WI38 (cell line): ENCODE measurements around the gene SNRNP200.

Experiments used
- H3K4me3 ChIP-seq: 2 replicates; pipeline ENCODE4 v1.5.1; 2011; ENCODE audit warnings: low read depth, mild to moderate bottlenecking, control low read depth, low read length
- CTCF ChIP-seq: IDR thresholded peaks from 2 replicates; pipeline ENCODE4 v1.5.1; 2012; ENCODE audit warnings: low read depth, mild to moderate bottlenecking, control low read depth, low read length

The SNRNP200 gene

GRCh38 chr2:96273763-96274162 lies 31.6 kb downstream of the SNRNP200 start:
- no peak for TF ChIP-seq CTCF
- no peak overlapping the region for H3K4me3 ChIP-seq

DNA sequence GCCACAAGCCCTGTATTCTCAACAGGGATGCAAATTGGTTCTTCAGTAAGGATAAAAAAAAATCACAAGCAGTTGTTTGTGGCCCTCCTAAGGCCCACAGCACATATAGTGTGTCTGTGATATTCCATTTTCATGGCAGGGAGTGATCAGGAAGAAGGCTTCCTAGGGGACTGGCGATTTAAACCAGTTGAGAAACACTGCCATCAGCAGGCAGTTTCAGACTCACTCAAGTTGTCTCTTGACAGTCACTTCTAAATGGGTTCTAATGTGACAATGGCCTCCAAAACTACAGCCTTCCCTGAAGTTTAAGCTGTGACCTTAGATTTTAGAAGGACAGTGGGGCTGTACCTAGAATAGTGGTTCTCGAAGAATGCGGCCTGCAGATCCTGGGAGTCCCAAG lies 33.4 kb downstream of the SNRNP200 start:
- no peak for TF ChIP-seq CTCF
- H3K4me3 ChIP-seq = no peak overlapping the region

DNA sequence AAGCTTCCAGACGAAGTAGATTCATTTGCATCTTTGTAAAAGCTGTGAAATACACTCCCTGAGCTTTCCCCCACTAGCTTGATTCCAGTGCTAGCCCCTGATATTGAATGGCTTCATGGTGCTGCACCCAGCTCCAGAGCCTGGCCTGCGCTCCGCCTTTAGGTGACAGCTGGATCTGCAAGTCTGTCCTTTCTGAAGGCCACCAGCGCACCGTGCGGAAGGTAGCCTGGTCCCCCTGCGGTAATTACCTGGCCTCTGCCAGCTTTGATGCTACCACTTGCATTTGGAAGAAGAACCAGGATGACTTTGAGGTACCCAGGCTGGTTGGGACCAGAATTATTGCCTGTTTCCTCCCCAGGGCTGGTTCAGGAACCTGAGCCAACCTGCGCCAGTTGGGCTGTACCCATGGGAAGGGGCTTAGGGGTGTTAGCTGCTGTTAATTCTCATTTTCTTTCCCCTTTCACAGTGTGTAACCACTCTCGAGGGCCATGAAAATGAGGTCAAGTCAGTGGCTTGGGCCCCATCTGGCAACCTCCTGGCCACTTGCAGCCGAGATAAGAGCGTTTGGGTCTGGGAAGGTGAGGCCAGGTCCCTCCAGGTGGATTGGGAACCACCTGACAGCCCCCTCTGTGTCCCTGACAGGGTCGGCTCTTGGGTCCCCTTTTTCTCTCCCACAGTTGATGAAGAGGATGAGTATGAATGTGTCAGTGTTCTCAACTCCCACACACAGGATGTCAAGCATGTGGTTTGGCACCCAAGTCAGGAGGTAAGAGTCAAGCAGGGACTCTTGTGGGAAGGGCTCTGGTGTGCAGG lies 38.0 kb downstream of the SNRNP200 start:
- H3K4me3 ChIP-seq = peak overlapping the region; percentile 96
- TF ChIP-seq CTCF = peak; percentile 58

- H3K4me3 ChIP-seq = peak within 1 kb of the TSS; percentile 96
- peak; percentile 34; the same call in 1 of the 2 replicates for TF ChIP-seq CTCF
Observed at GRCh38 chr2:96265840-96266679, 39.3 kb downstream of the SNRNP200 start, which contains the start of the genes CIAO1 and TMEM127. Gene CIAO1, plus strand, starts transcription at chr2:96266225. Its CDS starts 126 bp downstream, at chr2:96266351. Gene TMEM127, minus strand, starts transcription at chr2:96265997. Its CDS starts 616 bp downstream, at chr2:96265381.

DNA sequence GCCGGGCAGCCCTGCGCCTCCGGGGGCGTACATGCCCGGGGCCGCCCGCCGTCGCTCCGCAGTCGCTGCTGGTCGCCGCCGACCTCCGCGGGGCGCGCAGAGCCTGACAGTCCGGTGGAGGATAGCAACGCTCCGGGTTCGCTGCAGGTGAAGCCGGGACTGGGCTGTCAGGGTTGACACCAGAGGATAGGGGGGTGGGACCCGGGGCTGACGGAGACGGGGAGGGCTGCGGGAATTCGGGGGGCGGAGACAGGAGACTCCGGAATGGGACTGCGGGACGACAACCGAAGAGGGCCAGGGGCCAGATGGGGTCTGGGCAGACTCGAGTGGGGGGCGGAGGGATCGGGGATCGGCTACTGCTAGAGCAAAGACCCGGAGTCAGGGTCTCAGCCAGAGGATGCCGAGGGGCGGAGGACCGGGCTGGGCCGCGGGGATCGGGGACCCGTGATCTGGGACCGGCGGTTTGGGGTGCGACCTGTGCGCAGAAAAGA lies 40.0 kb downstream of the SNRNP200 start:
- no peak for TF ChIP-seq CTCF
- peak overlapping the region; percentile 96 for H3K4me3 ChIP-seq

GRCh38 chr2:96264656-96265348 lies 40.5 kb downstream of the SNRNP200 start:
- TF ChIP-seq CTCF = peak; percentile 49
- H3K4me3 ChIP-seq = peak overlapping the region; percentile 96
